Keratinocyte (primary cell): ENCODE results near the gene DPH5. TPM values are rescaled to one million over a fixed set of nuclear protein-coding genes. Genes with fewer than 3 reads are reported as not detected.
"Not testable (repeated sequence)": the region's sequence is repeated elsewhere in the genome, so short reads cannot be mapped to it uniquely, and the experiment has no call there.

Source experiments
- DNase-seq: peaks from one replicate; pipeline ENCODE4 v3.0.0-alpha.2; 2011; ENCODE audit warnings: low read depth, missing footprints, low spot score
- FAIRE-seq: peaks from 2 replicates; lab custom pipeline; 2011; peaks lifted over from hg19 to GRCh38; lab: Jason Lieb, UNC
- H2AFZ ChIP-seq: 2 replicates; pipeline ENCODE4 v1.6.0; 2012; ENCODE audit warnings: low read length, control low read depth, inconsistent platforms; ENCODE audit not compliant: control insufficient read depth
- H3K27ac ChIP-seq: 2 replicates; pipeline ENCODE4 v1.5.1; 2011; ENCODE audit warnings: low read length; ENCODE audit not compliant: control insufficient read depth, insufficient read depth
- H3K27me3 ChIP-seq: 3 replicates; pipeline ENCODE4 v1.6.0; 2011; ENCODE audit warnings: low read length; ENCODE audit not compliant: control insufficient read depth, insufficient read depth; ENCODE audit errors: extremely low read depth
- H3K36me3 ChIP-seq, 2 experiments: 2 replicates in 1 of 2; 3 replicates in 1 of 2; pipeline ENCODE4 v1.5.1; 2011; ENCODE audit warnings: low read length in 2 of 2, mild to moderate bottlenecking in 1 of 2; ENCODE audit not compliant: control insufficient read depth in 2 of 2, insufficient read depth in 2 of 2; ENCODE audit errors: extremely low read depth in 1 of 2
- H3K4me1 ChIP-seq: 3 replicates; pipeline ENCODE4 v1.5.1; 2011; ENCODE audit warnings: low read length; ENCODE audit not compliant: control insufficient read depth, insufficient read depth; ENCODE audit errors: extremely low read depth
- H3K4me2 ChIP-seq: 3 replicates; pipeline ENCODE4 v1.6.0; 2011; ENCODE audit warnings: low read depth, low read length; ENCODE audit not compliant: control insufficient read depth, insufficient read depth; ENCODE audit errors: extremely low read depth
- H3K4me3 ChIP-seq, 3 experiments: fragments of 200-600 bp in 1 of 3; sonication (generic) in 1 of 3; 2 replicates in 2 of 3; 3 replicates in 1 of 3; pipeline ENCODE4 v1.5.1; 2011 to 2016; ENCODE audit warnings: low read length in 3 of 3, mild to moderate bottlenecking in 3 of 3, control low read depth in 2 of 3, inconsistent platforms in 1 of 3, low read depth in 1 of 3, mixed read lengths in 1 of 3, mixed run types in 1 of 3, moderate library complexity in 1 of 3; ENCODE audit not compliant: control insufficient read depth in 2 of 3, insufficient read depth in 2 of 3; ENCODE audit errors: extremely low read depth in 1 of 3
- H3K79me2 ChIP-seq: 2 replicates; pipeline ENCODE4 v1.6.0; 2012; ENCODE audit warnings: low read length; ENCODE audit not compliant: control insufficient read depth, insufficient read depth
- H3K9ac ChIP-seq: 3 replicates; pipeline ENCODE4 v1.6.0; 2011; ENCODE audit warnings: low read length; ENCODE audit not compliant: control insufficient read depth, insufficient read depth; ENCODE audit errors: extremely low read depth
- H3K9me1 ChIP-seq: 3 replicates; pipeline ENCODE4 v1.6.0; 2011; ENCODE audit warnings: low read length; ENCODE audit not compliant: control insufficient read depth, insufficient read depth; ENCODE audit errors: extremely low read depth
- H3K9me3 ChIP-seq: 2 replicates; pipeline ENCODE4 v1.5.1; 2012; ENCODE audit warnings: low read depth, low read length; ENCODE audit not compliant: control insufficient read depth
- H4K20me1 ChIP-seq: 3 replicates; pipeline ENCODE4 v1.6.0; 2011; ENCODE audit warnings: low read length; ENCODE audit not compliant: control insufficient read depth, insufficient read depth; ENCODE audit errors: extremely low read depth
- EZH2 ChIP-seq: IDR thresholded peaks from one replicate; pipeline ENCODE4 v1.6.1; 2012; ENCODE audit warnings: inconsistent platforms, mild to moderate bottlenecking, low read length, moderate library complexity
- dilution Hi-C: fragments of 300-500 bp; cut with MboI; formaldehyde crosslinking; loops from one replicate; pipeline ENCODE4 v1.7.0; 2020; ENCODE audit warnings: low sequenced_read_pairs; ENCODE audit not compliant: extremely low pct_ligation_motif_present
- polyA plus RNA-seq, 5 experiments: library from polyadenylated mRNA; depleted of rRNA in 3 of 5; stranded (reverse) in 3 of 5; stranded (forward) in 1 of 5; unstranded in 1 of 5; fragments of >200 nt; gene quantifications; 1 replicate in 1 of 5; 2 replicates in 3 of 5; 3 replicates in 1 of 5; pipeline versions ENCODE4 v1.2.1 to v1.2.3, GENCODE V29; 2011 to 2012; ENCODE audit warnings: missing spikeins in 2 of 5, low read depth in 1 of 5, low replicate concordance in 1 of 5
- TF ChIP-seq, protein P1 (sequence below), 3 experiments: IDR thresholded peaks in 1 of 3; conservative IDR thresholded peaks in 1 of 3; optimal IDR thresholded peaks in 1 of 3; 2 replicates in 2 of 3; 3 replicates in 1 of 3; pipeline versions ENCODE3 to v1.5.1; 2011; ENCODE audit warnings: low read length in 3 of 3, mild to moderate bottlenecking in 3 of 3, moderate library complexity in 2 of 3, control low read depth in 1 of 3, inconsistent platforms in 1 of 3; ENCODE audit not compliant: insufficient read depth in 2 of 3; ENCODE audit errors: extremely low read depth in 1 of 3

Gene DPH5
- polyA plus RNA-seq, 1 donor (not counting 4 experiments of a cell fraction or from before 2014, with no cell fraction given), result 98.0 TPM

GRCh38 chr1:101071470-101071891 is 45.9 kb upstream of the DPH5 start:
- dilution Hi-C loops, result no loop called here
- H3K9me1 ChIP-seq, result no peaks in the 10 kb centered on the region
- no peaks in the 10 kb centered on the region for H3K9me3 ChIP-seq
- H3K36me3 ChIP-seq, result no peaks in the 10 kb centered on the region
- no peak overlapping the region for H2AFZ ChIP-seq
- H3K27me3 ChIP-seq, result no peaks in the 10 kb centered on the region
- FAIRE-seq, result no peak
- no peak overlapping the region for H3K27ac ChIP-seq
- H3K4me1 ChIP-seq, result peaks cover 2% of the 10 kb centered on the region
- no peak for TF ChIP-seq EZH2
- TF ChIP-seq, protein P1, sequence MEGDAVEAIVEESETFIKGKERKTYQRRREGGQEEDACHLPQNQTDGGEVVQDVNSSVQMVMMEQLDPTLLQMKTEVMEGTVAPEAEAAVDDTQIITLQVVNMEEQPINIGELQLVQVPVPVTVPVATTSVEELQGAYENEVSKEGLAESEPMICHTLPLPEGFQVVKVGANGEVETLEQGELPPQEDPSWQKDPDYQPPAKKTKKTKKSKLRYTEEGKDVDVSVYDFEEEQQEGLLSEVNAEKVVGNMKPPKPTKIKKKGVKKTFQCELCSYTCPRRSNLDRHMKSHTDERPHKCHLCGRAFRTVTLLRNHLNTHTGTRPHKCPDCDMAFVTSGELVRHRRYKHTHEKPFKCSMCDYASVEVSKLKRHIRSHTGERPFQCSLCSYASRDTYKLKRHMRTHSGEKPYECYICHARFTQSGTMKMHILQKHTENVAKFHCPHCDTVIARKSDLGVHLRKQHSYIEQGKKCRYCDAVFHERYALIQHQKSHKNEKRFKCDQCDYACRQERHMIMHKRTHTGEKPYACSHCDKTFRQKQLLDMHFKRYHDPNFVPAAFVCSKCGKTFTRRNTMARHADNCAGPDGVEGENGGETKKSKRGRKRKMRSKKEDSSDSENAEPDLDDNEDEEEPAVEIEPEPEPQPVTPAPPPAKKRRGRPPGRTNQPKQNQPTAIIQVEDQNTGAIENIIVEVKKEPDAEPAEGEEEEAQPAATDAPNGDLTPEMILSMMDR (optimal IDR thresholded peaks at IDR 0.05 in 1 of 3, IDR thresholded peaks at IDR 0.05 in 1 of 3, conservative IDR thresholded peaks at IDR 0.05 in 1 of 3; ENCODE audit: extremely low read depth in 1 of 3, insufficient read depth in 2 of 3, low read length in 3 of 3), result no peak
- no peak overlapping the region for H3K4me3 ChIP-seq
- DNase-seq, result no peak
- no peaks in the 10 kb centered on the region for H3K79me2 ChIP-seq
- H3K9ac ChIP-seq, result no peak overlapping the region
- H4K20me1 ChIP-seq, result no peaks in the 10 kb centered on the region
- no peak overlapping the region for H3K4me2 ChIP-seq

DNA sequence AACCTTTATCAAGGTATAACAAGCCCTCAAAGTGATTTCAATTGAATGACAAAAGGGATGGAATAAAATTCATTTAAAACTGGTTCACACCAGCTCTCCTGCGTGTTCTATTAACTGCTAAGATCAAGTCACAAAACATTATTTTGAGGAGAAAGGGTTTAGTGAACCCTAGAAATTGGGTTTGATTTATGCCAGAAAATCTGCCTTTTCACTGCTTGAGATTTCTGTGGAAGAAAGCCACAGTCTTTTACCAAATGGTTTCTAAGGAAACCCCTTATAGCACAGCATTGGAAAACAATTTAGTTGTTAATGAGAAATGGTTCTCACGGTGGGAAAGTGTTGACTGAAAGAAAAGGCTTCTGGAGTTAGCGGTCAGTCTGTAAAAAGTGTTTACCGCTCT is 43.6 kb upstream of the DPH5 start:
- dilution Hi-C loops, result no loop called here
- H3K79me2 ChIP-seq, result no peaks in the 10 kb centered on the region
- H3K4me2 ChIP-seq, result no peak overlapping the region
- H2AFZ ChIP-seq, result no peak overlapping the region
- no peak overlapping the region for H3K27ac ChIP-seq
- H3K4me3 ChIP-seq, result no peak overlapping the region
- no peaks in the 10 kb centered on the region for H3K27me3 ChIP-seq
- H3K9me3 ChIP-seq, result no peaks in the 10 kb centered on the region
- H3K4me1 ChIP-seq, result no peaks in the 10 kb centered on the region
- no peak overlapping the region for H3K9ac ChIP-seq
- TF ChIP-seq, protein P1 (optimal IDR thresholded peaks at IDR 0.05 in 1 of 3, IDR thresholded peaks at IDR 0.05 in 1 of 3, conservative IDR thresholded peaks at IDR 0.05 in 1 of 3; ENCODE audit: extremely low read depth in 1 of 3, insufficient read depth in 2 of 3, low read length in 3 of 3), result no peak
- TF ChIP-seq EZH2, result no peak
- DNase-seq, result no peak
- FAIRE-seq, result no peak
- no peaks in the 10 kb centered on the region for H3K36me3 ChIP-seq
- H3K9me1 ChIP-seq, result no peaks in the 10 kb centered on the region
- H4K20me1 ChIP-seq, result no peaks in the 10 kb centered on the region

- FAIRE-seq, H3K4me1 ChIP-seq, H4K20me1 ChIP-seq, H3K9ac ChIP-seq, H3K9me1 ChIP-seq, H3K9me3 ChIP-seq, dilution Hi-C loops, H3K27ac ChIP-seq, H3K4me3 ChIP-seq, H3K4me2 ChIP-seq, H3K79me2 ChIP-seq, H2AFZ ChIP-seq, H3K36me3 ChIP-seq, H3K27me3 ChIP-seq, DNase-seq: not testable (repeated sequence)
Measured at GRCh38 chr1:101066937-101067335, 41.4 kb upstream of the DPH5 start.
